Breast epithelium (tissue), 3 donors: ENCODE measurements around the gene CXorf58.

Source experiments
- POLR2AphosphoS5 ChIP-seq, 3 donors: sonication (generic); formaldehyde crosslinking; IDR thresholded peaks; one replicate each; pipeline ENCODE4 v1.6.1; 2017; ENCODE audit warnings: antibody characterized with exemption in 3 of 3
- TF ChIP-seq, protein P1 (sequence below), 3 donors: fragments of 450-650 bp; IDR thresholded peaks; one replicate each; pipeline ENCODE4 v1.5.1; 2016 to 2017; ENCODE audit warnings: antibody characterized with exemption in 3 of 3, mild to moderate bottlenecking in 3 of 3, moderate library complexity in 3 of 3

DNA sequence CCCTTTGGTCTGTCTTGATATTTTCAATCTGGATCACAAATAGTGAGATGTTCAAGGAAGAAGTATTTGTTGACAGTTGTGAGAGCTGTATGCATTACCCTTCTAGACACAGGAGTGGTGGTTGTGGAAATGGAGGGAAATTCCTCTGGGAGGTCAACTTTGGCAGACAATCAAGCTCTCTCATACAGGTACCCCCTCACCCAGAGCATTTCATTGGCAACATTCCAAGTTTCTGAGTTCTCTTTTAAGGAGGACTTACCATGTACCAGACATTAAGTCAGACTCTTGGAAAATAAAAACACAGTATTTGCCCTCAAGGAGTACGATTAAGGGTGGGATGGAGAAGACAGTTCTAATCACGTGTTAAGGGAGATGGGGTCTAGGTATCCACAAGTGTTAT, 73.9 kb downstream of the CXorf58 start:
- TF ChIP-seq, protein P1, sequence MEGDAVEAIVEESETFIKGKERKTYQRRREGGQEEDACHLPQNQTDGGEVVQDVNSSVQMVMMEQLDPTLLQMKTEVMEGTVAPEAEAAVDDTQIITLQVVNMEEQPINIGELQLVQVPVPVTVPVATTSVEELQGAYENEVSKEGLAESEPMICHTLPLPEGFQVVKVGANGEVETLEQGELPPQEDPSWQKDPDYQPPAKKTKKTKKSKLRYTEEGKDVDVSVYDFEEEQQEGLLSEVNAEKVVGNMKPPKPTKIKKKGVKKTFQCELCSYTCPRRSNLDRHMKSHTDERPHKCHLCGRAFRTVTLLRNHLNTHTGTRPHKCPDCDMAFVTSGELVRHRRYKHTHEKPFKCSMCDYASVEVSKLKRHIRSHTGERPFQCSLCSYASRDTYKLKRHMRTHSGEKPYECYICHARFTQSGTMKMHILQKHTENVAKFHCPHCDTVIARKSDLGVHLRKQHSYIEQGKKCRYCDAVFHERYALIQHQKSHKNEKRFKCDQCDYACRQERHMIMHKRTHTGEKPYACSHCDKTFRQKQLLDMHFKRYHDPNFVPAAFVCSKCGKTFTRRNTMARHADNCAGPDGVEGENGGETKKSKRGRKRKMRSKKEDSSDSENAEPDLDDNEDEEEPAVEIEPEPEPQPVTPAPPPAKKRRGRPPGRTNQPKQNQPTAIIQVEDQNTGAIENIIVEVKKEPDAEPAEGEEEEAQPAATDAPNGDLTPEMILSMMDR (IDR thresholded peaks at IDR 0.05) = no peak
- no peak for TF ChIP-seq POLR2AphosphoS5 (IDR thresholded peaks at IDR 0.05)
